HUDEP-2 (cell line): Measurements from ENCODE around the gene EFNA1.
A peak's percentile ranks its signal among the peaks of the same experiment; 100 is the strongest.
"Not testable (repeated sequence)": the region's sequence is repeated elsewhere in the genome, so short reads cannot be mapped to it uniquely, and the experiment has no call there.

Source experiments
- DNase-seq, 76 experiments: peaks; one replicate each; lab custom pipeline; 2025; ENCODE audit not compliant: unreplicated experiment in 76 of 76; lab: John Stamatoyannopoulos, UW

EFNA1 gene

DNA sequence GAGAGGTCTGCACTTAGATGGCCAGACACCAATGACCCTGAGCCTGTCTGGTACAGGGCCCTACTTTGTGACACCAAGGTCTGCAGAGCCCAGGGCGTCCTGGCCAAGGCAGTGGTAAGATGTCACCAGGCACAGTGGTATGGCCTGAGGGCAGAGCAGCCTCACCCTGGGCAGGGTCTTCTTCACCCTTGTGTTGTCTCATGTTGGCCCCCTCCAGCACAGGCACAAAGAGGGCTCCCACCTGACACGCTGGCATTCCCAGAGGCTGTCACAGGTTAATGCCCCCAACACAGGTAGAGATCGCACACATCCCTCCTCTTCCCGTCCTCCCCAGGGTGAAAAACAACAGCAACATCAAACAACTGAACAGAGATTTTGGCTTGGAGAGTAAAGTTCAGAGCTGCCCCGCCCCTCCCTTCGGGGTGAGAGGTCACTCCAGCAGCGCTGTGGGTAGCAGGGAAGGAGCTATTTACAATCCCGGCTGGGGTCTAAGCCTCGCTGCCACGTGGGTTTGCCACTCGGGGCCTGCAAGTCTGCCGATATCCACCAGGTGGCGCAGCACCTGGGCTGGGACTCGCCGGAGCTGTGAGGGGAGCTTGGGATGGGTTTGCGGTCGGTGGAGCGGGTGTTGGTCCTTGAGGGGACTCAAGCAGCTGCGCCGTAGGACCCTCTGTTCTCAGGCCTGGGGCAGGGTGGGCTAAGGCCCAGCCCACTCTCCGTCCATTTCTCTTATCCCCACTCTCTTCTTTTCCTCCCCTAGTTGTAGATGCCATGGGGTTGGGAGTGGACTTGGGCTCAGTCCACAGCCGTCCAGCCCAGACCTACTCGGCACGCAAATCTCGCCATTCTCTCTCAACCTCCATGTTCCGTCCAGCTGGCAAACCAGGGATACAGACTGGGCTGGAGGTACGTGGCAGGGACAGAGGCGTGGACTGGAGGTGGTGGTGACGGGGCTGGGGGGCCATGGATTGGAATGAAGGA lies 36.3 kb upstream of the EFNA1 start:
- peak in 65 of 76 experiments; percentile 11 to 80 (median 56) for DNase-seq

GRCh38 chr1:155092131-155092530 lies 35.5 kb upstream of the EFNA1 start:
- DNase-seq: no peak

- no peak for DNase-seq
These were observed 35.0 kb upstream of the EFNA1 start for GRCh38 chr1:155092641-155093040.

DNA sequence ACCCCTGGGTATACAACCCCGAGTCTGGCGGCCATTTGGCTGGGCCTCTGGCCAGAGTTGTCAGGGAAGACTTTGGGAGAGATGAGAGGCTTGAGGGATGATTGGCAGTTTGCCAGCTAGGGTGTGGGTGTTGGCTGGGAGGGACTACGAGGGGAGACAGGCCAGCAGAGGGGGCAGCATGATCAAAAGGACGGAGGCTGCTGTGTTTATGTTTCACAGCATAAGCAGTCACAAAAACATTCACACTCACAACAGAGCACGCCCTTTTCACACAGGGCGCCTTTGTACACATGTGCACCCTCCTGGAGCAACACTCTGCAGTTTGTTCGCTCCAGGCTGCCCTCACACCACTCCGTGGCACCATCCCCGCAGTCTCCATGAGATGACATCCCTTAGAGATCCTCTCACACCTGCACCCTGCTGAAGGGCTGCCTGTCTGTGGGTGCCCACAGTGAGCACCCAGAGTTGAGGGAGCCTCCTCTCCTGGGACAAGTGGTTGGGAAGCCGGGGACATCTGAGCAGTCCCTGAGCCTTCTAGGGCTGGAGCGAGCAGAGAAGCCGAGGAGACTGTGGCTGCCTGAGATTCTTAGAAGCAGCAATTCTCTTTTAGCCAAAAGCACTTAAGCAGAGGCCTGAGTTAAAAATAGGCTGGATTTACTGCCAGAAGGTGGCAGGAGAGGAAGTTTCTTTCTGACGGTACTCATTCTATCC lies 33.6 kb upstream of the EFNA1 start:
- DNase-seq: peak in 7 of 76 experiments; percentile 13 to 26 (median 19)

DNA sequence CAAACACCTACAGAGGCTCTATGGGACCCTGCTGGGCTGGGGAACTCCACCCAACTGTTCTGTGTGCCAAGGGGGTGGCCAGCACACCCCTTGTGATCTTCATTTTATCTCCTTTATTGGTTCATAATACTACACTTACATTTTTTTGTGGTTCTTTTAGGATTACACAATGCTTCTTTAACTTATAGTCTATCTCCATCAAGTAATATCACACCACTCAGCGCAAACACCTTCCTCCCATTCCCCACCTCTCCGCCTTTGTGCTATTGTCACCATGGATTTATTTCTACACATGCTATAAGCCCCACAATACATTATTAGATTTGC lies 33.1 kb upstream of the EFNA1 start:
- DNase-seq: peak in 1 of 76 experiments; percentile 4

DNA sequence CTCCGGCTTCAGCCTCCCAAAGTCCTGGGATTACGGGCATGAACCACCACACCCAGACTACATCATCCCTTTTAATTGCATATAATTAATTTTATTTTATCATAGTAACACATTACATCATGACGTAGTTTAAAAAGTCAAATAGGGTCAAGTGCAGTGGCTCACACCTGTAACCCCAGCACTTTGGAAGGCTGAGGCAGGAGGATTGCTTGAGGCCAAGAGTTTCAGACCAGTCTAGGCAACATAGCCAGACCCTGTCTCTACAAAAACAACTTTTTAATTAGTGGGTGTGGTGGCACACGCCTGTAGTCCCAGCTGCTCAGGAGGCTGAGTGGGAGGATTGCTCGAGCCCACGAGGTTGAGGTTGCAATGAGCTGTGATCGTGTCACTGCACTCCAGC lies 28.3 kb upstream of the EFNA1 start:
- no peak for DNase-seq

GRCh38 chr1:155103325-155103724 lies 24.4 kb upstream of the EFNA1 start:
- no peak for DNase-seq

GRCh38 chr1:155104605-155105534 lies 22.8 kb upstream of the EFNA1 start:
- DNase-seq: no peak

DNA sequence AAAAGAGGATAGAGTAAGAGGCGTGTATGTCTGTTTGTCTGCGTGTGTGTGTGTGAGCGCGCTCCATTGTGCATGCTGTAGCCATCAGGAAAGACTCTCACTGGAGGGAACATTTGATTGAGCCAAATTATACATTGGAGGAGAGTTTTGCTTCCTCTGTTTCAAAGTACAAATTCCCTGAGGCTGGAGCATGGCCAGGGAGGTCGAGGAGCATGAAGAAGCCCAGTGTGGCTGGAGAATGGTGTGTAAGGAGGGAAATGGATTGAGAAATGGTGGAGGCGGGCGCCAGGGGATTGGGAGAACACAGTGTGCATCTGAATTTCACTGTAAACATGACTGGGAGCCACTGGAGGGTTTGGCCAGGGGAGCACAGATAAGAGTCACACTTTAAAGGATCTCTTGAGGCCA lies 22.1 kb upstream of the EFNA1 start:
- DNase-seq: no peak

- no peak for DNase-seq
These were observed 20.8 kb upstream of the EFNA1 start for GRCh38 chr1:155106862-155107261.

- DNase-seq: no peak
These were observed 20.1 kb upstream of the EFNA1 start for GRCh38 chr1:155107309-155108264.

DNA sequence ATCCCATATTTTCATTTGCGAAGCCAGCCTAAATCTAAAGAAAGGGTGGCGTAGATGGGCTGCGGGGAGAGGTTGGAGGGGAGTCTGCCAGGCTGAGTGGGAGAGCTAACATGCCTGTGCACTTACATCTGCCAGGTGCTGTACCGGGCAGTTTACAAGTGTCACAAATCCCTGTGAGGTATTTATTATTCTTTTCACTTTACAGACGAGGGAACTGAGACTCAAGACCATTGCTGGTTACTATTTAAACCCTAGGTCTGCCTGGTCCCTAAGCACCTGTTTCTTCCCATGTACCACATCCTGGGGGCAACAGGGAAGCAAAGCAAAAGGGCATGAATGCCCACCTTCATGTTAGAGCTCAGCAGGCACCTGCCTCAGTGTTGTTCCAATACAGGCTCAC lies 19.4 kb upstream of the EFNA1 start:
- DNase-seq: no peak

- no peak for DNase-seq
These were observed 17.3 kb upstream of the EFNA1 start for GRCh38 chr1:155110381-155110780.

- DNase-seq: no peak
These were observed 16.9 kb upstream of the EFNA1 start for GRCh38 chr1:155110826-155111225.

- no peak for DNase-seq
These were observed 14.2 kb upstream of the EFNA1 start for GRCh38 chr1:155113450-155113980.

DNA sequence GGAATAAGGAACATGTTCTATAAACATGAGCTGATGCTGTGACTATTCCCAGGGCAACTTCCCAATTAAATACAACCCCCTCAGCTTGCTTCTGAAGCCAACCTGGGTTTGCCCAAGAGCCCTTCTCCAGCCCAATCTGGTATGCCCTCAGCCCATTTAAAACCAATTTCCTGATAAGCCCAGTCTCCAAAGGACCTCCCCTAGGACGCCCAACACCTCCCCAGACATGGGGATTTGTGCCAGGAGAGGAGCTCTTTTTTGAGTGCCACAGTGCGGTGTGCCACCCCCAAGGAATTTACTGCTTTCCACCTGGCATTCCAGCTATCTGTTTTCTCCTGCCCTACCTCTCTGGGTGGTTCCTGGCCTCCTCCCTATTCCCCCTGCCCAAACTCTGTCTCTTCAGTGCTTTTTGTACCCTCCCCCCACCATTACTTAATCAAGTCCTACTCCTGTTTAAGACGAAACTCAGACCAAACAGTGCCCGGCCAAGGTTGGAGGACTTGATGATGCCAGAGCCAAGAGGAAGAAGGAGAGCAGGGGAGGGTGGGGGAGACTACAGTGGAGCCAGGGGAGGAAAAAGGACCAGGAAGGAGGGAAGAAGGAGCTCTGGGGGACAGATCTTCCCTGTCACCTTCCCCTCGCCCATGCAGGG lies 11.4 kb upstream of the EFNA1 start:
- no peak for DNase-seq

DNA sequence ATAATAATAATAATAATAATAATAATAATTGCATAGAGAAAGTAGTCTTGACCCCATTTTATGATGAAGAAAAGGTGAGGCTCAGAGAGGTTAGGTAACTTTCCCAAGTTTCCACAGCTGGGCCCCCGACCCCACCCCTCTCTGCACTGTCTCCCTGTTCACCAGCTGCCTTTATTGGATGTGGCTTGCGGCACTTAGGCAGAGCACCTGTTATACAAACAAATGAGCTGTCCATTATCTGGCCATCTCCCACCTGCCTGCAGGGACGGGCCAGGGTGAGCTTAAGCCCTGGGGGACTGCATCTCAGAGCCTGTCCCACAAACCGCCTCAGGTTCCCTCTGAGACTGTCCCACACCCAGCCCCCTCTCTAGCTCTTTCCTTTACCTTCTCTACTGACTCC lies 10.1 kb upstream of the EFNA1 start:
- DNase-seq: no peak

GRCh38 chr1:155118090-155118489 lies 9.6 kb upstream of the EFNA1 start:
- not testable (repeated sequence) for DNase-seq

DNA sequence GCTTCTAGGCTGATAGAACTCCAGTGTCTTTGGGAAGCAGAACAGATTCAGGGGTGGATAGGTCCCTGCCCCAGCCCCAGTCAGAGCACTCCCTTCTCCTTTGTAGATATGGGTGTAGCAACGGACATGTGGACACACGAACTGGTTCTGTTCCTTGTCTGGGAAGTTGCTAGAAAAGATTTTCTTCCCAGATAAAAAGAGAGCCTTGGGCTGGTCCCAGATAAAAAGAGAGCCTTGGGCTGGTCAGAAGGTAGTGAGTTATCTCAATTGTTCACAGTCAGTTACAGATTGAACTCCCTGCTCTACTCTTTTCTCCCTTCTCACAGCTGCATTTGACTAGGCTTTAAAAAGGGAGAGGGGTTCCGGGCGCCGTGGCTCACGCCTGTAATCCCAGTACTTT lies 7.4 kb upstream of the EFNA1 start:
- DNase-seq: no peak
